GM18909 (cell line): ENCODE data around the gene RSAD1.

Experiments used
- ATAC-seq: cut with Tn5 transposase; IDR thresholded peaks from one replicate; pipeline ENCODE4 v1.9.1; 2021; ENCODE audit warnings: mild to moderate bottlenecking; ENCODE audit not compliant: unreplicated experiment, poor library complexity

The RSAD1 gene

GRCh38 chr17:50488880-50489279 is 10.2 kb downstream of the RSAD1 start:
- no peak for ATAC-seq

GRCh38 chr17:50491505-50491904 is 12.8 kb downstream of the RSAD1 start:
- no peak for ATAC-seq

- no peak for ATAC-seq
Observed at GRCh38 chr17:50492214-50492613, 13.6 kb downstream of the RSAD1 start.

- ATAC-seq = no peak
Observed at GRCh38 chr17:50493744-50494143, 15.1 kb downstream of the RSAD1 start.

GRCh38 chr17:50495217-50495823 is 16.7 kb downstream of the RSAD1 start:
- no peak for ATAC-seq

GRCh38 chr17:50495918-50496317 is 17.3 kb downstream of the RSAD1 start:
- no peak for ATAC-seq

- ATAC-seq = no peak
Observed at GRCh38 chr17:50498021-50498874, 19.6 kb downstream of the RSAD1 start.

GRCh38 chr17:50499270-50499669 is 20.6 kb downstream of the RSAD1 start:
- no peak for ATAC-seq

GRCh38 chr17:50499721-50500120 is 21.1 kb downstream of the RSAD1 start:
- ATAC-seq = no peak

- ATAC-seq = no peak
Observed at GRCh38 chr17:50501054-50501453, 22.4 kb downstream of the RSAD1 start.

- no peak for ATAC-seq
Observed at GRCh38 chr17:50502301-50502990, 23.8 kb downstream of the RSAD1 start.

GRCh38 chr17:50505591-50506130 is 27.0 kb downstream of the RSAD1 start:
- no peak for ATAC-seq

GRCh38 chr17:50506298-50506697 is 27.6 kb downstream of the RSAD1 start:
- no peak for ATAC-seq

- no peak for ATAC-seq
Observed at GRCh38 chr17:50507871-50508572, 29.4 kb downstream of the RSAD1 start, which contains the start of gene MYCBPAP. Gene MYCBPAP (plus strand): TSS chr17:50508439. CDS start chr17:50508675, 236 bp downstream.

GRCh38 chr17:50508573-50509460 is 30.2 kb downstream of the RSAD1 start:
- peak; percentile 42 for ATAC-seq

GRCh38 chr17:50511058-50511457 is 32.4 kb downstream of the RSAD1 start:
- peak; percentile 80 for ATAC-seq

- ATAC-seq = no peak
Observed at GRCh38 chr17:50513495-50513894, 34.8 kb downstream of the RSAD1 start.

GRCh38 chr17:50514388-50514787 is 35.7 kb downstream of the RSAD1 start:
- no peak for ATAC-seq
